ENCODE measurements around the gene ATP5MG.

GRCh38 chr11:118418766-118419165, 17.4 kb downstream of the ATP5MG start:
- TF ChIP-seq TP53 (CRISPR knock-in tag; IDR thresholded peaks at IDR 0.05): no peak
- no peak for TF ChIP-seq POLR2A (IDR thresholded peaks at IDR 0.05; ENCODE audit: low read length)
- no peak for TF ChIP-seq NFE2L2 (conservative IDR thresholded peaks at IDR 0.05; ENCODE audit: low read length)
- no peak for TF ChIP-seq CTCF (IDR thresholded peaks at IDR 0.05)
- no peak for TF ChIP-seq HDAC2 (IDR thresholded peaks at IDR 0.05)
- TF ChIP-seq EP300 (IDR thresholded peaks at IDR 0.05): no peak

All from A549 (cell line).